HG02885 (cell line): ENCODE results near the gene NRIP1.
A peak's percentile ranks its signal among the peaks of the same experiment; 100 is the strongest.

Experiments
- ATAC-seq: cut with Tn5 transposase; IDR thresholded peaks from one replicate; pipeline ENCODE4 v1.9.1; 2021; ENCODE audit warnings: mild to moderate bottlenecking; ENCODE audit not compliant: unreplicated experiment, poor library complexity

NRIP1 gene, protein sequence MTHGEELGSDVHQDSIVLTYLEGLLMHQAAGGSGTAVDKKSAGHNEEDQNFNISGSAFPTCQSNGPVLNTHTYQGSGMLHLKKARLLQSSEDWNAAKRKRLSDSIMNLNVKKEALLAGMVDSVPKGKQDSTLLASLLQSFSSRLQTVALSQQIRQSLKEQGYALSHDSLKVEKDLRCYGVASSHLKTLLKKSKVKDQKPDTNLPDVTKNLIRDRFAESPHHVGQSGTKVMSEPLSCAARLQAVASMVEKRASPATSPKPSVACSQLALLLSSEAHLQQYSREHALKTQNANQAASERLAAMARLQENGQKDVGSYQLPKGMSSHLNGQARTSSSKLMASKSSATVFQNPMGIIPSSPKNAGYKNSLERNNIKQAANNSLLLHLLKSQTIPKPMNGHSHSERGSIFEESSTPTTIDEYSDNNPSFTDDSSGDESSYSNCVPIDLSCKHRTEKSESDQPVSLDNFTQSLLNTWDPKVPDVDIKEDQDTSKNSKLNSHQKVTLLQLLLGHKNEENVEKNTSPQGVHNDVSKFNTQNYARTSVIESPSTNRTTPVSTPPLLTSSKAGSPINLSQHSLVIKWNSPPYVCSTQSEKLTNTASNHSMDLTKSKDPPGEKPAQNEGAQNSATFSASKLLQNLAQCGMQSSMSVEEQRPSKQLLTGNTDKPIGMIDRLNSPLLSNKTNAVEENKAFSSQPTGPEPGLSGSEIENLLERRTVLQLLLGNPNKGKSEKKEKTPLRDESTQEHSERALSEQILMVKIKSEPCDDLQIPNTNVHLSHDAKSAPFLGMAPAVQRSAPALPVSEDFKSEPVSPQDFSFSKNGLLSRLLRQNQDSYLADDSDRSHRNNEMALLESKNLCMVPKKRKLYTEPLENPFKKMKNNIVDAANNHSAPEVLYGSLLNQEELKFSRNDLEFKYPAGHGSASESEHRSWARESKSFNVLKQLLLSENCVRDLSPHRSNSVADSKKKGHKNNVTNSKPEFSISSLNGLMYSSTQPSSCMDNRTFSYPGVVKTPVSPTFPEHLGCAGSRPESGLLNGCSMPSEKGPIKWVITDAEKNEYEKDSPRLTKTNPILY (N-terminal part only)

GRCh38 chr21:15064576-15065391 is at the start of gene NRIP1:
TSS of gene NRIP1 (minus strand) at chr21:15065000. CDS start at chr21:14968192, 96,808 bp downstream.
- ATAC-seq: peak; percentile 83

- no peak for ATAC-seq
Measured at GRCh38 chr21:15112858-15113257, 48.1 kb upstream of the NRIP1 start.

DNA sequence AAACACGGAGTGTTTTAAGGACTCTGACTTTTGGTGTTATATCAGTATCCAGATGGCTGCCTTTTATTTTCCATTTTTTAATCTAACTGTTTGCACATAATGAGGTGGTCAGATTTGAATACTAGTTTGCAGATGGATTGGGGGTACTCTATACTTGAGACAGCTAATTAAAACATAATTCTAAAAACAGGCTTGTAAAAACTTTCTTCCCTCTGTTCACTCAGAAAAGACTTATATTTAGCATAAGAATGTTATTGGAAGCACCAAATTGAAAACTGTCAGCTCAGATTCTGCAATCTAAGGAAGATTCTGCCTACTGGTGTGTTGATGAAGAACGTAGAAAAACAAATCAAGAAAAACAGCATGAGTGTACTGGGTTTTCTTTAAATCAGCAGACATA is 44.0 kb upstream of the NRIP1 start:
- no peak for ATAC-seq

DNA sequence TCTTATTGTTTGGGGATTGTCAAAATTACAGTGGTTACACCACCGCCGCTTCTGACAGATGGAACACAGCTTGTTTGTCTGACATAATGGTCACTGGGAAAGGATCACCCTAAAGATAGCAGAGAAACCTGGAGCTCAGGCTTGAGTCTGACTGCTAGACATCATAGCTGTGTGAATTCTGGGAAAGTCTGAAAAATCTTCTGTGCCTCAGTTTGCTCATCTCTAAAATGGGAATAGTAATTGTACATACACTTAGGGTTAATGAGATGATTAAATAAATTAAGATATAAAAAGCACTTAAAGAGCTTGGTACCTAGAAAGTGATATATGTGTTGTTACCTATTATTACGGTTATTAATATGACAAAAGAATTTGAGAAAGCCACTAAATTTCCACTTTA is 39.7 kb upstream of the NRIP1 start:
- ATAC-seq: no peak

GRCh38 chr21:15098908-15099307 is 34.1 kb upstream of the NRIP1 start:
- no peak for ATAC-seq

- no peak for ATAC-seq
Measured at GRCh38 chr21:15098181-15098580, 33.4 kb upstream of the NRIP1 start.

DNA sequence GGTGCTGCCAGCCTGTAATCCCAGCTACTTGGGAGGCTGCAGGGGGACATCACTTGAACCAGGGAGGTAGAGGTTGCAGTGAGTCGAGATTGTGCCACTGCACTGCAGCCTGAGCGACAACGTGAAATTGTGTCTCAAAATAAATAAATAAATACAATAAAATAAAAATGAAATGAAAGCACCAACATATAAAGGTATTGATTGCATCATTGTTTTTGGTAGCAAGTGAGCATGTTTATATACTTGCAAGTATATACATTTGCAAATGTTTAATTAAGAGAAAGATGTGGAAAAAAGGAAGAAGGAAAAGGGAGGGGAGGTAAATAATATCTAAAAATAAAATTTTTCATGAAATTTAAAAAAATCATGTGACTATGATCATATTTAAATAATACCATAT is 32.8 kb upstream of the NRIP1 start:
- no peak for ATAC-seq

DNA sequence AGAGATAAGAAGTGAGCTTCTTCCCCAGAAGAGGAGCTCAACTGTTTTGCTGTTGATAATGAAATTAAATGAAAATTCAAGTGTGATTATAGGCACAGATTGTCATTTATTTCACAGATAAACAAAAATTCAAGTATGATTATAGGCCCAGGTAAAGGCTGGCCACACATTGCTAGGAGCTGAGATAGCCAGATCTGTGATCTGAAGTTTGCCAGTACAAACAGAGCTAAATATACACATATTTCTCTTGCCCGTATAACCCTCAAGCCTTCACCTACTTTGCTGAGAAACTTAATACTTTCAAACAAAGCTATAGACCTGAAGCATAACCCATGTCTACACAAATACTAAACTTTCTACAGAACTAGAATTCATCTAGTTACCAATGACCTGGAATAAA is 31.3 kb upstream of the NRIP1 start:
- ATAC-seq: no peak

DNA sequence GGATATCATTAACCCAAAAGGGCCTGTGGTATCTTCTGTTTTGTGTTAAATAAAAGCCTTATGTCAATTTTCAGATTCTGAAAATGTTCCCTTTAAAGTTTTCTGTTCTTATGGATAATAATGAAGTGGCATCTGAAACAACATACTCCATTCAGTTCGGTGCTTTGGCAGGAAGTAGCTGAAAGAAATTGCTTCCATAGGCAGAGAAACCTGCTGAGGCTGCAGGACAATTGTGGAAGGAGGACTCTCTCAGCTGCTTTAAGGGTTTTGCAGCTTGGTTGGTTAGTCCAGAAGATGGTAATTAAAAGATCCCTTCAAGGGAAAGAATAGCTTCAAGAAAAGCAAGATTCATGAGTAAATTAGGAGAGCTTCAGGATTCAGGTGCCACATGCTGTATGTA is 30.5 kb upstream of the NRIP1 start:
- no peak for ATAC-seq

DNA sequence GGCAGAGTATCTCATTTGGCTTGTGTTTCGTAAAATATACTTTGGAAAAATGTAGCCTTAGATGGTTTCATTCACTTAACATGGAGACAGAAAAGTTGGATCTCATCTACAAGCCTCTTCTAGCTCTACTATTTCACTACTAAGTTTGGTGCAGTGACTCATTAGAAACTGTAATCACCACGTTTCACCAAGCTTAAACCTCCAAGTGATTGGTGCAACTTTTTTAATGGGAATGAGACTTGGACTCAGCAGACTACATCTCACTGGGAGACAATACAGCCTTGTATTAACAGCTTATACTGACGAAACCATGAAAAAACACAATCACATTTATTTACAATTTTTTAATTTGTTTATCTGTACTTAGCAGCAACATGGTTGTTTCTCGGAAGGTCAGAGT is 29.9 kb upstream of the NRIP1 start:
- no peak for ATAC-seq

DNA sequence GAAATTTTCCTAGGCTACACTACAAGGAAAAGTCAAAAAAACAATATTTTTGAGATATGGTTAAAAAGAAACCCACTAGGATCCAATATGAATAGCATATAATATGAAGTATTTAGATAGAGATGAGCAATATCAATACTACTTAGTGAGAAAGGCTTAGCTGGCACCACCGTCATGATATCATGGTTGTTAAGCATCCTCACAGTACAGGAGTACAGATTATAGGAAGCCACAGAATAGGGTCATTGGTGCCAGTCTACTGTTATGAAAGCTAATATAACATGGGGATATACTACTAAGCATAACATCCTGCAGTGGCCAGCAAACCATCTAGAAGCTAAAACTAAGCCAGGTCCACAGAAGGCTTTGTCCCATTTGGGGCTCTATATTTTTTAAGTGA is 28.4 kb upstream of the NRIP1 start:
- no peak for ATAC-seq

DNA sequence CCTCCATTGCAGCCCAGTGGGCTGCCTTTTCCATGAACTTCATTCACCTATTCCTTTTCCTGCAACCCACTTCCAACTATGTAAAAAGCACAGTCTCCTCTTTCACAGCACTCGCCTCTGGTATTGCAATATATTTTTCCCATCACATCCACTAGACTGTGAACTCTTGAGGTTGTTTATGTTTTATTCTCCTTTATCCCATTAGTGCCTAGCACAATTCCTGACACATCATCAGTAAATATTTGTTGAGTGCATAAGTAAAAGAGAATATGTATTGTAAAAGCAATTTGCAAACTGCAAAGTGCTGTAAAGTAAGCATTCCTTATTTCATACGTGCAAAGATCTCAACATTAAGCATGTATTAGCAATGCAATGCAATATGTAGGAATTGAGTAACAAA is 27.9 kb upstream of the NRIP1 start:
- no peak for ATAC-seq

DNA sequence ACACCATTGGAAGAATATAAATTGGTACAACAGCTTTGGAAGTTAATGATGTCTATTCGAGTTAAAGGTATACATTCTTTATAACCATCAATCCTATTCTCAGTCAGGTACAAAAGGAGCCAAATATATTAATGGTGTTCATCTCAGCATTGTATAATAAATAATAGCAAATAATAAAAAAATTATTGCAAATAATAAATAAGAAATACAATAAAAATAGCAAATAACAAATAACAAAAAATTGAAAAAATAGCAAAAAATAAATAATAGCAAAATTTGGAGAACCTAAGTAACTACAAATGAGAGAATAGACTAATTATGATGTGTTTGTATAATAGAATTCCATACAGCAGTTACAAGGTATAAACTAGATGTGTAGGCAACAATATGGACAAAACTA is 25.6 kb upstream of the NRIP1 start:
- ATAC-seq: no peak

GRCh38 chr21:15088488-15088887 is 23.7 kb upstream of the NRIP1 start:
- ATAC-seq: no peak

GRCh38 chr21:15084668-15085067 is 19.9 kb upstream of the NRIP1 start:
- no peak for ATAC-seq

DNA sequence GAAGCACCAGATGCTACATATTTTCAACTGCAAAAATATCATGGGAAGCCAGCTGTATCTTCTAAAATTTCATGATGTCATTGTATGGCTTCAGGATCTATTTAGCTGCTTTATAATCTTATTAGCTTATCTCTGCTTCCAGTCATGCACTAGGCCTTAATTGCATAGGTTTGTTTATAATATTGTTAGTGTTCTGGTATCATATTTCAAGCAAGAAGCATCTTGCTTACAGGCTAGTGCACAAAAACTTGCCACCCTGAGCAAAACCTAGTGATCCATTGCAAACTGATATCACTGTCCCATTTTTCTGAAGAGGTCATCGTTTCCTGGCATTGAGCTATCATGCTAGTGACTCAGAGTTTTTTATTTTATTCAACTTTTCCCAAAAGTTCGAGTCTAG is 15.7 kb upstream of the NRIP1 start:
- no peak for ATAC-seq

DNA sequence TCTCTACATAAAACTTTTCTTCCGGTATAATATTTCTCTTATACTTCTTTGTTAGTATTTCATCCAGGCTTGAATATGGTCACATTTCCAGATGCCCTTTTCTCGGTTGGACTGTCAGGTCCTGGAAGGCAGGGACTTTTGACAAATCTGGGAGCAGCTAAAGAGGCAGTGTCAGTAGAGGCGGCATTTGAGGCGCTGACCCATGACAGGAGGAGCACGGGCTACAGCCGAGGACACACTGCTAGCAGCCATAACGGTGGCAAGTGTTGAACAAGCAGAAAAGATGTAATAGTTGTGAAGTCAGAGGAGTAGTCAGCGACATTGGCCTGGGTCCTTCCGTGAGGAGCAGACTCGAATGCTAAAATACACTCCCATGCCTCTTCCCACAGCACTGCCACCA is 14.5 kb upstream of the NRIP1 start:
- no peak for ATAC-seq

GRCh38 chr21:15078180-15078579 is 13.4 kb upstream of the NRIP1 start:
- ATAC-seq: no peak

DNA sequence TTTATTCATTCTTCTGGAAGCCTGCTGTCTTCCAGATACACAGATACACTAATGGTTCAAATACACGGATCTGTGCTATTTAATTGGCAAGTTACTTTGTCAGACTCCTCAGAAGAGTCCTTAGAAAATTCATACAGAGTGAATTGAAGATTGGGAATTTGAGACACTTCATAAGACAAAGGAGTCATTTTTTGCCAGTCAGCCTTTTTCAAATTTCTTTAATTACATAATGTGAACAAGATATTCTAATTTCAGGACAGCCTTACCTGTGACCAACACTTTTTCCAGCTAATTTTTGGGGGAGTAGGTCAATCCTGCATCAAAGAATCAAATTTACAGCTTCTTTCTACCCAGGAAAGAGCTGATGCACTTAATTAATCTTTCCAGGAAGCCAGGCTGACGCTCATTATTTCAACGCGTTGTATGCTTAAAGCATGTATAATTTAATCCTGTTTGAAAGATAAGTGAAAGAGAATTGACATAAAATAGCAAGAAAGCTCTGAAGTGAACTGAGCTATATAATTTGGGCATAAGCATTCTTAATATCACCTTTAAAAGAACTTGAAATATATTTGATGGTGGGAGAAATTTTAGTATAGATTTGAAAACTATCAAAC is 12.8 kb upstream of the NRIP1 start:
- no peak for ATAC-seq

DNA sequence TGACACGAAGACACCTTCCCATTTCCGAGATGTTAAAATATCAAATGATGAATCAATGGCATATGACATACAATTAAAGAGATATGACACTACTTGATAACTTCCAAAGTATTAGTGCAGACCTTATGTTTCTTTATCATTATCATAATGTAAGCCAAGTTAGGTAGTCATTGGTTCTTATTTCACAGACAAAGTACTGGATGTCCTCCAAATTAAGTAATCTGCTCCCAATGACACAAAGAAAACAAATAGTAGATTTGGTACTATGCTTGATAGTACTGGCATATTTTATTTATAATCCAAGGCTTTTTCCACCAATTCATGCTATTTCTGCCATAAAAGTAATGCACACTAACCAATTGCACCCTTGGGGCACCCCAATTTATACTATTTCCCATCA is 11.9 kb upstream of the NRIP1 start:
- no peak for ATAC-seq
